GM13977 (cell line): Measurements from ENCODE around the gene BCL11B.

Experiments
- DNase-seq: peaks from one replicate; pipeline ENCODE4 v3.0.0; 2012; ENCODE audit warnings: low spot score
- CTCF ChIP-seq: IDR thresholded peaks from 2 replicates; pipeline ENCODE4 v1.5.1; 2012; ENCODE audit warnings: mild to moderate bottlenecking, control low read depth; ENCODE audit not compliant: insufficient read depth; ENCODE audit errors: extremely low read depth, missing control alignments
- in situ Hi-C: fragments of 300-500 bp; cut with MboI; formaldehyde crosslinking; loops from one replicate; pipeline ENCODE4 v1.12.0; 2022; ENCODE audit warnings: low sequenced_read_pairs, low pct_unique_long_range_greater_than_20kb, mixed read lengths, inconsistent platforms; ENCODE audit not compliant: unreplicated experiment

BCL11B gene

GRCh38 chr14:99137001-99137700 lies 134.8 kb downstream of the BCL11B start:
- DNase-seq, result no peak
- TF ChIP-seq CTCF, result no peak
- in situ Hi-C loops, result no loop called here

GRCh38 chr14:99136401-99136800 lies 135.6 kb downstream of the BCL11B start:
- in situ Hi-C loops, result no loop called here
- TF ChIP-seq CTCF, result no peak
- no peak for DNase-seq

GRCh38 chr14:99136047-99136400 lies 136.0 kb downstream of the BCL11B start:
- DNase-seq, result no peak
- TF ChIP-seq CTCF, result no peak
- in situ Hi-C loops, result no loop called here

GRCh38 chr14:99134516-99135046 lies 137.4 kb downstream of the BCL11B start:
- DNase-seq, result no peak
- in situ Hi-C loops, result no loop called here
- no peak for TF ChIP-seq CTCF

- no peak for DNase-seq
- in situ Hi-C loops, result no loop called here
- TF ChIP-seq CTCF, result no peak
Observed at GRCh38 chr14:99133636-99134515, 138.1 kb downstream of the BCL11B start.

- DNase-seq, result no peak
- TF ChIP-seq CTCF, result no peak
- in situ Hi-C loops, result no loop called here
Observed at GRCh38 chr14:99132821-99133635, 139.0 kb downstream of the BCL11B start.
